ENCODE data around the gene TTLL9. TPM values are rescaled to one million over a fixed set of nuclear protein-coding genes. Genes with fewer than 3 reads are reported as not detected.
A peak's percentile ranks its signal among the peaks of the same experiment; 100 is the strongest.

TTLL9 gene
- total RNA-seq, 1 donor from 2014 or later, result 3.4 TPM

DNA sequence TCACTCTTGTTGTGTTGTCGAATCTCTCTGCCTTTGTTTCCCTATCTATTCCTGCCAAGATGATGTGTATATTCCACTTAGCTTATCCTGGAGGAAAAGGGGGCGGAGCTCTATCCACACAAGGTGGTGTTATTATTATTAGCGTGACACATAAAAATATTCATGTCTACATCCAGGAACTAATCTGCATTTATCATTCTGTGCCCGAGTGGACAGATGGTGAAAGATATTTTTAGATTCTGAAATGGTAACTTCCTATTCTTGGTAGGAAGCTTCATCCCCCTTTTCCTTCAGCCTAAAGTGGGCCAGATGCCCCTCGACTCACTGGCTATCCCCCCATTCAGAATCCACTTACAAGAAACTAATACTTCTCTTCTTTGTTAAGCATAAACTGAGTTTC, 99.6 kb downstream of the TTLL9 start:
- TF ChIP-seq, protein P1, sequence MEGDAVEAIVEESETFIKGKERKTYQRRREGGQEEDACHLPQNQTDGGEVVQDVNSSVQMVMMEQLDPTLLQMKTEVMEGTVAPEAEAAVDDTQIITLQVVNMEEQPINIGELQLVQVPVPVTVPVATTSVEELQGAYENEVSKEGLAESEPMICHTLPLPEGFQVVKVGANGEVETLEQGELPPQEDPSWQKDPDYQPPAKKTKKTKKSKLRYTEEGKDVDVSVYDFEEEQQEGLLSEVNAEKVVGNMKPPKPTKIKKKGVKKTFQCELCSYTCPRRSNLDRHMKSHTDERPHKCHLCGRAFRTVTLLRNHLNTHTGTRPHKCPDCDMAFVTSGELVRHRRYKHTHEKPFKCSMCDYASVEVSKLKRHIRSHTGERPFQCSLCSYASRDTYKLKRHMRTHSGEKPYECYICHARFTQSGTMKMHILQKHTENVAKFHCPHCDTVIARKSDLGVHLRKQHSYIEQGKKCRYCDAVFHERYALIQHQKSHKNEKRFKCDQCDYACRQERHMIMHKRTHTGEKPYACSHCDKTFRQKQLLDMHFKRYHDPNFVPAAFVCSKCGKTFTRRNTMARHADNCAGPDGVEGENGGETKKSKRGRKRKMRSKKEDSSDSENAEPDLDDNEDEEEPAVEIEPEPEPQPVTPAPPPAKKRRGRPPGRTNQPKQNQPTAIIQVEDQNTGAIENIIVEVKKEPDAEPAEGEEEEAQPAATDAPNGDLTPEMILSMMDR (conservative IDR thresholded peaks at IDR 0.05), result no peak
- H3K27ac Mint-ChIP-seq, result no peak overlapping the region
- peaks cover 83% of the 10 kb centered on the region for H3K27me3 Mint-ChIP-seq
- H3K36me3 Mint-ChIP-seq, result no peaks in the 10 kb centered on the region
- H3K4me1 Mint-ChIP-seq (ENCODE audit: unreplicated experiment), result peaks cover 14% of the 10 kb centered on the region
- H3K9me3 Mint-ChIP-seq, result no peaks in the 10 kb centered on the region
- peak overlapping the region; percentile 71 for H3K4me3 Mint-ChIP-seq
- no peak for DNase-seq (ENCODE audit: extremely low spot score, unreplicated experiment)

DNA sequence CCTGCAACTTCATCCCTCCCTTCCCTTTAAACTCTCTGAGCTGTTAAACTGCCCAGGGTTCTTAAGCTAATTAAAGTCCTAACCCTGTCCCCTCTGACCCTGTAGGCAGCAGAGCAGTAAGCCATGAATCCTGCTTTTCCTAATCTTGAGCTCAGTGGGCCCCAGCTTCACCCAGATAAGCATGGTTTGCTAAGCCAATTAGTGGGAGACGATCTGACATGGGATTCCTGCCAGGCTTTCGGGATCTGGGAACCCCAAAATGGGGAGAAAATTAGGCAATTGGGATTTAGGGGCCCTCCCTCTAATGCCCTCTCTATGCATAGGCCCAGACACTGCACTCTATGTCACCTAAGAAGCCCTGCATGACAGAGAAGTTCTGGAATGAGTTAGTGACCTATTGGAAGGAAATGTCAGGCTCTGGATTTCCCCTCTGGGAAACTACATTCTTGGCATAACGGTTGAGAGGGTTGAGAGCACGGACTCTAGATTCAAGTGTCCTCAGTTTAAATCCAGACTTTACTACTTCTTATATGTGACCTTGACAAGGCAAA, 102.1 kb downstream of the TTLL9 start:
- no peaks in the 10 kb centered on the region for H3K36me3 Mint-ChIP-seq
- H3K4me1 Mint-ChIP-seq (ENCODE audit: unreplicated experiment), result peaks cover 14% of the 10 kb centered on the region
- no peaks in the 10 kb centered on the region for H3K9me3 Mint-ChIP-seq
- peaks cover 62% of the 10 kb centered on the region for H3K27me3 Mint-ChIP-seq
- DNase-seq (ENCODE audit: extremely low spot score, unreplicated experiment), result no peak
- H3K4me3 Mint-ChIP-seq, result no peak overlapping the region
- TF ChIP-seq, protein P1 (conservative IDR thresholded peaks at IDR 0.05), result no peak
- H3K27ac Mint-ChIP-seq, result no peak overlapping the region

DNA sequence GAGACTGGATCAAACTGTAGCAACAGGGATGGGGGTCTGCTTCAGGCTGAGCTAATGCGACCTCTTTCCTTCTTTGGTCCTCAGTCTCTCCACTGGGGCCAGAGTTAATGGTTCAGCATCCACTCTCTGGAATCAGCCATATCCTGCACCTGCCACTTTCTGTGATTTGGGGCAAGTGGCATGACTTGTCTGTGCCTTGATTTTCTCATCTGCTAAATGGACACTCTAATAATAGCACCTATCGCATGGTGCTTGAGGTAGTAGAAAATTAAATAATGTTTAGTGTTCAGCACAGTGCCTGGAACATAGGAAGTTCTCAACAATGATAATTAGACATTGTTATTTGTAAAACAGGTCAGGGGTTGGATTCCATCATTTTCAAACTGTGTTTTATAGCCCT, 103.9 kb downstream of the TTLL9 start:
- H3K27ac Mint-ChIP-seq, result no peak overlapping the region
- no peak for DNase-seq (ENCODE audit: extremely low spot score, unreplicated experiment)
- H3K4me1 Mint-ChIP-seq (ENCODE audit: unreplicated experiment), result peaks cover 10% of the 10 kb centered on the region
- H3K36me3 Mint-ChIP-seq, result no peaks in the 10 kb centered on the region
- no peak overlapping the region for H3K4me3 Mint-ChIP-seq
- TF ChIP-seq, protein P1 (conservative IDR thresholded peaks at IDR 0.05), result no peak
- peaks cover 50% of the 10 kb centered on the region for H3K27me3 Mint-ChIP-seq
- H3K9me3 Mint-ChIP-seq, result no peaks in the 10 kb centered on the region

DNA sequence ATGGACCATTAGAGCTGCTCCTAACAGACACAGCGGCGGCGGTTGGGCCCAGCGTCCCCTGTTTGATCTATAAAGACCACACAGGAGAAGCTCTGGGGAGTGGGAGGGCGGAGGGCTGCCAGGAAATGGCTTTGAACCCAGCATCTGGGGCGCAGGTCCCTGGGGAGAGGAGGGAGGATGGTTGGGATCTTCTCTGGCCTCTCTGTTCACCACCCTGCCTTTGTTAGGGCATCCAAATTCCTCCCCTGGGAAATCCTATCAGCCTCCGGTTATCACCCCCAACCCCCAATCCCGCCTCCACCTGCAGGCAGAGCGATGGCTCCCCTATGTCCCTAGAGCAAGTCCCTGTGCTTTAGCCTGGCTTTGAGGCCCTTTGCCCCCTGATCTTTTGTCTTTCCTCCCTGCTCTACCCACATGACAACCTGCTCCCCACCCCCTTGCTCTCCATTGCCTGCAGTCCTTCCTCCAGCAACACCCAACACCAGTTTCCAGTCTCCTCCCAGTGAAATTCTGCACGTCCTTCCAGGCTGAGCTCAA, 104.6 kb downstream of the TTLL9 start:
- TF ChIP-seq, protein P1 (conservative IDR thresholded peaks at IDR 0.05), result no peak
- H3K9me3 Mint-ChIP-seq, result no peaks in the 10 kb centered on the region
- peaks cover 42% of the 10 kb centered on the region for H3K27me3 Mint-ChIP-seq
- DNase-seq (ENCODE audit: extremely low spot score, unreplicated experiment), result no peak
- no peaks in the 10 kb centered on the region for H3K36me3 Mint-ChIP-seq
- H3K4me1 Mint-ChIP-seq (ENCODE audit: unreplicated experiment), result peaks cover 10% of the 10 kb centered on the region
- no peak overlapping the region for H3K4me3 Mint-ChIP-seq
- H3K27ac Mint-ChIP-seq, result no peak overlapping the region

DNA sequence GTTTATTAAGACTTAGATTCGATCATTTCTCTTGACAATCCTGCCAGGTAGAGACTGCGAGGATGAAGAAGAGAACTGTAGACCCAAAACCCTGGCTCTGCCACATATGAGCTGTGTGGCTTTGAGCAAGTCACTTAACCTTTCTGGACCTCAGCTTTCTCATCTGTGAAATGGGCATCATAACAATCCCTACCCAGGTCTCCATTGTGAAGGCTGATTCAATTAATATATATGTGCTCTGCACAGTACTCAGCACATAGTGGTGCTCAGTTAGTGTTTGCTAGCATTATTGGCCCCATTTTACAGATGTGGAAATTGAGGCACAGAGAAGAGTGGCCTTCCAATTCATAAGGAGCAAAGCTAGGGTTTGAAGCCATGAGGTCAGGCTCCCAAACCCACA, 105.4 kb downstream of the TTLL9 start:
- Mint-ChIP-seq H3K9me3 (no peaks in the 10 kb centered on the region), H3K36me3 (no peaks in the 10 kb centered on the region), H3K27me3 (peaks cover 34% of the 10 kb centered on the region), H3K4me3 (no peak overlapping the region), H3K4me1 (ENCODE audit: unreplicated experiment) (peaks cover 10% of the 10 kb centered on the region), H3K27ac (no peak overlapping the region)
- DNase-seq (ENCODE audit: extremely low spot score, unreplicated experiment), result no peak
- TF ChIP-seq, protein P1 (conservative IDR thresholded peaks at IDR 0.05), result no peak
